MCF 10A (cell line): ENCODE measurements around the gene EIF3M. TPM values are rescaled to one million over a fixed set of nuclear protein-coding genes. Genes with fewer than 3 reads are reported as not detected.

ENCODE experiments used
- Bru-seq: library from RNA; stranded (reverse); fragments of 400-500 nt; gene quantifications from one replicate; lab custom pipeline; 2021; lab: Mats Ljungman, UMichigan
- BruChase-seq, 2 experiments: library from RNA; stranded (reverse); fragments of 400-500 nt; gene quantifications; one replicate each; lab custom pipeline; 2021; lab: Mats Ljungman, UMichigan
- BruUV-seq: library from RNA; stranded (reverse); fragments of 400-500 nt; replicated peaks from 2 replicates; lab custom pipeline; 2021; lab: Mats Ljungman, UMichigan
- CTCF ChIA-PET: fragments of 300-600 bp; sonication (Branson Sonifier 250); formaldehyde crosslinking; extraction: SDS; loops from one replicate; lab custom pipeline; 2021; ENCODE audit warnings: antibody characterized with exemption, inconsistent platforms; lab: Yijun Ruan, JAX
- POLR2A ChIA-PET: fragments of 300-600, 350-650 bp; sonication (Branson Sonifier 250); formaldehyde crosslinking; extraction: SDS; loops from one replicate; lab custom pipeline; 2020; ENCODE audit warnings: antibody characterized with exemption, inconsistent platforms; lab: Yijun Ruan, JAX
- DNase-seq: peaks from one replicate; pipeline ENCODE4 v3.0.0-alpha.2; 2018; ENCODE audit not compliant: unreplicated experiment
- H3K27ac Mint-ChIP-seq: one replicate; pipeline ENCODE4 v1.8.0; 2022; ENCODE audit warnings: mild to moderate bottlenecking, low read depth, mixed read lengths; ENCODE audit not compliant: unreplicated experiment
- H3K27me3 Mint-ChIP-seq: one replicate; pipeline ENCODE4 v1.8.0; 2022; ENCODE audit warnings: mixed read lengths; ENCODE audit not compliant: insufficient read depth, unreplicated experiment
- H3K36me3 Mint-ChIP-seq: one replicate; pipeline ENCODE4 v1.8.0; 2022; ENCODE audit warnings: mild to moderate bottlenecking, moderate library complexity, mixed read lengths; ENCODE audit not compliant: insufficient read depth, unreplicated experiment
- H3K4me1 Mint-ChIP-seq: one replicate; pipeline ENCODE4 v1.8.0; 2022; ENCODE audit warnings: mixed read lengths; ENCODE audit not compliant: insufficient read depth, unreplicated experiment
- H3K4me3 Mint-ChIP-seq: one replicate; pipeline ENCODE4 v1.8.0; 2022; ENCODE audit warnings: mild to moderate bottlenecking, moderate library complexity, mixed read lengths; ENCODE audit not compliant: unreplicated experiment
- H3K9me3 Mint-ChIP-seq: one replicate; pipeline ENCODE4 v1.8.0; 2022; ENCODE audit warnings: mixed read lengths; ENCODE audit not compliant: unreplicated experiment
- CTCF ChIP-seq: fragments of 200-600 bp; IDR thresholded peaks from one replicate; pipeline ENCODE4 v1.8.0; 2022; ENCODE audit warnings: antibody characterized with exemption, mild to moderate bottlenecking; ENCODE audit not compliant: unreplicated experiment
- intact Hi-C: fragments of 100-400 bp; cut with micrococcal nuclease; formaldehyde crosslinking; loops from 2 replicates; pipeline ENCODE4 v1.14.1; 2022
- long read RNA-seq: library from polyadenylated mRNA; stranded (forward); transcript quantifications from one replicate; pipeline ENCODE4 v2.0.0, GENCODE V29; 2022
- total RNA-seq: library from RNA; stranded (reverse); gene quantifications from 2 replicates; pipeline ENCODE4 v1.2.3, GENCODE V29; 2022

Gene EIF3M
- total RNA-seq: 356 and 443 TPM in 2 replicates
- percentile 97 among the genes with signal in this experiment for Bru-seq, nascent RNA
- percentile 97 among the genes with signal in this experiment for BruChase-seq, experiment 1, labeled RNA remaining after a 6-hour chase
- BruChase-seq, experiment 2, labeled RNA remaining after a 2-hour chase: percentile 95 among the genes with signal in this experiment
- long read RNA-seq, full-length matches to known transcripts: 689 of 804 reads
- long read RNA-seq, partial matches to known transcripts: 20 of 804 reads
- long read RNA-seq, other reads (novel, unspliced or antisense): 95 of 804 reads

- H3K36me3 Mint-ChIP-seq: peaks cover 27% of the 10 kb centered on the region
- no peaks in the 10 kb centered on the region for H3K27me3 Mint-ChIP-seq
- BruUV-seq: no TSS peak
- POLR2A ChIA-PET: interaction anchor here (0.5 to 2.9 kb wide), 20 partner anchors 10 to 1214 kb away, joined by 3 to 12 read pairs (median 4); partner anchors contain the start of genes DCDC1, DNAJC24, QSER1 and TCP11L1
- H3K4me3 Mint-ChIP-seq: peak within 1 kb of the TSS; percentile 96
- peak within 1 kb of the TSS; percentile 98 for H3K27ac Mint-ChIP-seq
- intact Hi-C loops: loop anchor here (5.0 to 10.0 kb wide), 3 partner anchors 124 to 209 kb away; partner anchors contain the start of gene CCDC73
- TF ChIP-seq CTCF: no peak
- CTCF ChIA-PET: interaction anchor here (1.0 to 1.2 kb wide), 2 partner anchors 122 to 197 kb away, joined by 3 to 4 read pairs; no protein-coding TSS in a partner anchor
- H3K9me3 Mint-ChIP-seq: no peaks in the 10 kb centered on the region
- DNase-seq: peak; percentile 96
- H3K4me1 Mint-ChIP-seq: peaks cover 18% of the 10 kb centered on the region
These were observed at the start of gene EIF3M for GRCh38 chr11:32583459-32584271. TSS of gene EIF3M (plus strand) at chr11:32583831. CDS start at chr11:32583888, 57 bp downstream.

- ChIA-PET POLR2A (no interaction called here), CTCF (no interaction called here)
- no TSS peak for BruUV-seq
- H3K9me3 Mint-ChIP-seq: no peaks in the 10 kb centered on the region
- H3K27ac Mint-ChIP-seq: no peak overlapping the region
- no peak for DNase-seq
- no peaks in the 10 kb centered on the region for H3K4me1 Mint-ChIP-seq
- H3K27me3 Mint-ChIP-seq: no peaks in the 10 kb centered on the region
- TF ChIP-seq CTCF: no peak
- no peaks in the 10 kb centered on the region for H3K36me3 Mint-ChIP-seq
- H3K4me3 Mint-ChIP-seq: no peak overlapping the region
- intact Hi-C loops: no loop called here
These were observed 44.8 kb upstream of the EIF3M start for GRCh38 chr11:32538804-32539203.

DNA sequence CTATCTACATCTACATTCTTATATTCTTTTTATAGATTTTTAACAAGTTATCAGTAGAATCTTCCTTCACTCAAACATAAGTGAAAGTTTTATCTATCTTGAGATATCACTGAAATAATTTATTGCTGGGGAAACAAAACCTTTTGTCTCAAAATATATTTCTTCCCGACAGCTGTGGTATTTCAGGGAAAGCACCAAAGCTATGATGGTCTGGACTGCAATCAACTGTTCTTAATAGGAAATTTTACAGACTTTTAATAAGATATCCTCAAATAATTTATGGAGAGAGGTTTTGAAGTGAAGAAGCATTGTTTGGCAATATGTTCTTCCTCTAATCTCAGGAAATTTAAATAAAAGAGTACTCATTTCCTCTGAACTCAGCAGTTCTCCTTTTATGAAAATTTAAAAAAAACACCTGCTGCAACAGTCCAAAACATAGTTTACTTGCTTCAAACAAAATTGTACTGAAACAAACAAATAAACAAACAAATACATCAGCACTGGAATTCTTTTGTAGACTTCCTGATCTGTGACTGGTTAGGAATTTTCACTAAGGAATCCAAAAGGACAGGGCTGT lies 33.9 kb upstream of the EIF3M start:
- no peak overlapping the region for H3K4me3 Mint-ChIP-seq
- DNase-seq: no peak
- H3K27ac Mint-ChIP-seq: no peak overlapping the region
- TF ChIP-seq CTCF: no peak
- H3K27me3 Mint-ChIP-seq: no peaks in the 10 kb centered on the region
- BruUV-seq: no TSS peak
- ChIA-PET POLR2A (no interaction called here), CTCF (interaction anchor here (0.7 kb wide), 1 partner anchor 20 kb away, joined by 3 read pairs; no protein-coding TSS in a partner anchor)
- H3K9me3 Mint-ChIP-seq: no peaks in the 10 kb centered on the region
- H3K4me1 Mint-ChIP-seq: no peaks in the 10 kb centered on the region
- intact Hi-C loops: no loop called here
- no peaks in the 10 kb centered on the region for H3K36me3 Mint-ChIP-seq
